OCI-LY7 (cell line): Measurements from ENCODE around the gene ECEL1.

ENCODE experiments used
- EZH2phosphoT487 ChIP-seq: fragments of 200-600 bp; sonication (generic); IDR thresholded peaks from 2 replicates; pipeline ENCODE4 v1.6.1; 2018; ENCODE audit warnings: low read depth, borderline replicate concordance, mild to moderate bottlenecking, mixed run types, antibody characterized with exemption, low read length, moderate library complexity, mixed read lengths
- TF ChIP-seq, protein P1 (sequence below): fragments of 200-600 bp; sonication (generic); conservative IDR thresholded peaks from 2 replicates; pipeline ENCODE4 v1.5.1; 2014; ENCODE audit warnings: mild to moderate bottlenecking, antibody characterized with exemption, low read length, moderate library complexity, mixed read lengths

DNA sequence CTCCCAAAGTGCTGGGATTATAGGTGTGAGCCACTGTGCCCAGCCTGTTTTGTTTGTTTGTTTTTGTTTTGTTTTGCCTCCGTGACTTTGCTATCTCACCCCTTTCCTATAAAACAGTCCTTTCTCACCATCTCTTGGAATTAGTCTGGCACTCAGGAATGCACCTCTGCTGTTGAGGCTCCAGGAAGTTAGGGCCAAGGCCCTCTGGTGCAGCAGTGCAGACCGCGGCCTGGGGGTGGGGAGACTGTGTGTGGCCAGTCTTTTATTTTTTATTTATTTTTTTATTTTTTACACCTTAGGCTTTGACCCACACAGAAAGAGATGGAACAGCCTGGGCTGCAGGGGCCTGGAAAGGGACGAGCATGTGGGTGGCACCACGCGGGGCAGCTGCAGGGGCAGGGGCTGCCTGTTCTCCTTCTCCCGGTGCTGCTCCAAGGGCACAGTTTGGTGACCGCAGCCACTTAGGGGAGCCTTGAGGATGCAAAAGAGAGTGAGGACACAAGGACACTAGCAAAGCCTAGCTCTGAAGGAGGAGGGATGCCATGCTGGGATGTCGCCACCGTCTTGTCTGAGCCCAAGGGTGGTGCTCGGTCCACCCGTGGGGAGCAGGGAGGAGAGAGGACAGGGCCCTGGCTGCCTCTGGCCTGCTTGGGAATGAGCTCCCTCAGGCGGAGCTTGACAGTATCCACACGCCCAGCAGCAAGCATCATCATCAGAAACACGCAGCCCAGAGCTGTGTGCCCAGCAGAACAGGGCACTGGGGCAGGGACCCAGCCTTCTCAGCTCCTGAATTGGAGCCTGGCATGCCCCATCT is 51.0 kb downstream of the ECEL1 start:
- TF ChIP-seq, protein P1, sequence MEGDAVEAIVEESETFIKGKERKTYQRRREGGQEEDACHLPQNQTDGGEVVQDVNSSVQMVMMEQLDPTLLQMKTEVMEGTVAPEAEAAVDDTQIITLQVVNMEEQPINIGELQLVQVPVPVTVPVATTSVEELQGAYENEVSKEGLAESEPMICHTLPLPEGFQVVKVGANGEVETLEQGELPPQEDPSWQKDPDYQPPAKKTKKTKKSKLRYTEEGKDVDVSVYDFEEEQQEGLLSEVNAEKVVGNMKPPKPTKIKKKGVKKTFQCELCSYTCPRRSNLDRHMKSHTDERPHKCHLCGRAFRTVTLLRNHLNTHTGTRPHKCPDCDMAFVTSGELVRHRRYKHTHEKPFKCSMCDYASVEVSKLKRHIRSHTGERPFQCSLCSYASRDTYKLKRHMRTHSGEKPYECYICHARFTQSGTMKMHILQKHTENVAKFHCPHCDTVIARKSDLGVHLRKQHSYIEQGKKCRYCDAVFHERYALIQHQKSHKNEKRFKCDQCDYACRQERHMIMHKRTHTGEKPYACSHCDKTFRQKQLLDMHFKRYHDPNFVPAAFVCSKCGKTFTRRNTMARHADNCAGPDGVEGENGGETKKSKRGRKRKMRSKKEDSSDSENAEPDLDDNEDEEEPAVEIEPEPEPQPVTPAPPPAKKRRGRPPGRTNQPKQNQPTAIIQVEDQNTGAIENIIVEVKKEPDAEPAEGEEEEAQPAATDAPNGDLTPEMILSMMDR = no peak
- TF ChIP-seq EZH2phosphoT487 = no peak
